HG03457 (cell line): ENCODE results near the gene EVI5.
"Not testable (repeated sequence)": the region's sequence is repeated elsewhere in the genome, so short reads cannot be mapped to it uniquely, and the experiment has no call there.

Source experiments
- ATAC-seq: cut with Tn5 transposase; IDR thresholded peaks from one replicate; pipeline ENCODE4 v1.9.1; 2021; ENCODE audit warnings: moderate number of reproducible peaks; ENCODE audit not compliant: unreplicated experiment

Gene EVI5

DNA sequence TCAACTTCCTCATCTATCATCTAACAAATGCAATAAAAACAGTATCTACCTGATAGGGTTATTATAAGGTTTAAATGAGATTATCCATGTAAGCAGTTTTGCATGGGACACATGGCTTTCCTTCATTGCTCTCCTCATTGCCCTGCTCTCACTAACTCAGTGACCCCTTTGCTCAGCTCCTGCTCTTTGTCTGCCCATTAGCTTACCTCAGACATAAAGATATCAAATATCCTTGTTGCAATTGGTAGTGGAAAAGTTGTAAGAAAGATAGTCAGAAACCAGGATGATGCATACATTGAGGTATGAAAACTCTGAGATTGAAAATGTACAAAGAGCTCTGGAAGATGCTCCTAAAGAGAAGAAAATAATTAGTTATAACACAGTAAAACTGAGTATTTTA lies 89.8 kb downstream of the EVI5 start:
- ATAC-seq, result no peak

DNA sequence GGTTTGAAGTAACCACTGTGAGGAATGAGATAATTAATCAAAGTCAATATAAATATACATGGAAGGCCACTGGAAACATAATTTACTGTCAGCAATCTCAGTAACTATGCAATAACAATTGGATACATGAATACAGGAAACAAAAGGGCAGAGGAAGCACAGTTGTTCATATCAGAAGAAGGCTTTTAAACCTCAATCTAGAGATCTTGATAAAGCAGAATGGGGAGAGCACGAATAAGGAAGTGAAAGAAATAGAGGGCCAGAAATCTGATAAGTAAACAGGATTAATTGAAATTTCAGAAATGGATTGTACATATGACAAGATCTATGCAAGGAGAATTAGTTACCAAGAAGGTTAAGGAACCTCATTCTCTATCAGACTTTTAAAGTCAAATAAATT lies 93.0 kb downstream of the EVI5 start:
- no peak for ATAC-seq

DNA sequence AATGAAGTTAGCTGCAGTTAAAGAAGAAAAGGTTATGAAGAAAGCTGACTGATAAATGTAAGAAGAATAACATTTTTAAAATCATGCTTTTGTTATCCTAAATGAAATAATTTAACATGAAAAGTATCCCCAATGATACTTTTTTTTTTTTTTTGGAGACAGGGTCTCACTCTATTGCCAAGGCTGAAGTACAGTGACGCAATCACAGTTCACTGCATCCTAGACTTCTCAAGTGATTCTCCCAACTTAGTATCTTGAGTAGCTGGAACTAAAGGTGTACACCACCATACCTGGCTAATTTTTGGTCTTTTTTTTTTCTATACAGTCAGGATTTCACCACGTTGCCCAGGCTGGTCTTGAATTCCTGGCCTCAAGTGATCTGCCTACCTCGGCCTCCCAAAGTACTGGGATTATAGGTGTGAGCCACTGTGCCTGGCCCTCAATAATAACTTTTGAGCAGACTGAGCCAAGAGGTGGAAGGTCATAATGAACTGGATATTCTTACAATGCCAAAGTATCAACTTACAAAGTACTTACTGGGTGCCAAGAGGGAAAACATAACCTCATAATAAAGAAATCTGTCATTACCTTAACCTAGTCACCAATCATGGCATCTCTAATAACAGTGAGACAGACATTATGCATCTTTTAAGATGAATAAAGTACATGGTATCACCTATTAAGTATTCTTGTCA lies 94.5 kb downstream of the EVI5 start:
- no peak for ATAC-seq

DNA sequence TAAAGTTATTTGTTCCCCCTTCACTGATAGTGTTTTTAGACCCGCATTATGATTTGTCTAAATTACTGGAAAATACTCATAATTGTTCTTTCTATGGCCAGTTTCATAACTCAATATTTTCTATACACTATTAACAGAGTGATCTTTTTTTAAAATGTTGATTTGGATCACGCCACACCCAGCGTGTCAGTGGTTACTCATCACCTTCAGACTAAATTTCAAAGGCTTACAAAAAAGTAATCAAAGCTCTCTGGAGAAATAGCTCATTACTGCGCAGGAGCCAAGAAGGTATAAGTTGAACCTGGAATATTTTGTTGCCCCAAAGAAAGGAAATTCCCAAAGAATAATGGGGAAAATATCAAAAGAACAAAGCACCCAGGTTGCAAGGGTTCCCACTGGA lies 104.9 kb downstream of the EVI5 start:
- ATAC-seq, result no peak

DNA sequence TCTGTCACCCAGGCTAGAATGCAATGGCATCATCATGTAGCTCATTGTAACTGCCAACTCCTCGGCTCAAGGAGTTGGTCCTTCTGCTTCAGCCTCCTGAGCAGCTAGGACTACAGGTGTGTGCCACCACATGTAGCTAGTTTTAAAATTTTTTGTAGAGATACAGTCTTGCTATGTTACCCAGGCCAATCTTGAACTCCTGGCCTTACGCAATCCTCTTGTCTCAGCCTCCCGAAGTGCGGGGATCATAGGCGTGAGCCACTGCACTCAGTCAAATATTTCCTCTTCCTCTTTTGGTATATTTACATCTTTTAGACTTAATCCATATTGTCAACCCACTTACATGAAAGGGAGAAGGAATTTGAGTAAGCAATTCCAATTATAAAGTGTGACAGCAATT lies 121.1 kb downstream of the EVI5 start:
- ATAC-seq, result no peak

DNA sequence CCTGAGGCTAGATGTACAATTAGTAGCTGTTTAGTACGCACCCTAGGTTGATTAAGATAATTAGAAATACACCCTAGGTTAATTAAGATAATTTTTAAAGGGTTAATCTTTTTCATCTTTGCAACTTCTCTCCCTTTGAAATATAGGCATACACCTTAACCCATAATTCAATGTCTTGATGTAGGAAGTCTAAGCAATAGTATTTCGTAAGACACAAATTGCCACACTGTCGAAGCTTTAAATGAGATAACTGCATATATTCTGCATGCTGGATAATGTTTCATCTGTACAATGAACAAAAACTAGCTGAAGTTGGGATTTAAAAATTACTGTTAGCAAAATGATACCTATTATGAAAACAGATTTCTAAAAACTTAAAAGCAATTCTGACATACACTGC lies 122.9 kb downstream of the EVI5 start:
- ATAC-seq, result no peak

DNA sequence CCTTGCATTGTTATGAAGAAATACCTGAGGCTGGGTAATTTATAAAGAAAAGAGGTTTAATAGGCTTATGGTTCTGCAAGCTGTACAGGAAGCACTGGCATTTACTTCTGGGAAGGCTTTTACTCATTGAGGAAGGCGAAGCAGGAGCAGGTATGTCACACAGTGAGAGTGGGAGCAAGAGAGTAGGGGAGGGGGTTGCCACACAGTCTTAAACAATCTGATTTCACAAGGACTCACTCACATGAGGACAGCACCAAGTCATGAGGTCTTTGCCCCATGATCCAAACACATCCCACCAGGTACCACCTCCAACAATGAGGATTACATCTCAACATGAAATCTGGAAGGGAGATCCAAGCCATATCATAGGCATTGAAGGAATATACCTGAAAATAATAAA lies 127.2 kb downstream of the EVI5 start:
- no peak for ATAC-seq

DNA sequence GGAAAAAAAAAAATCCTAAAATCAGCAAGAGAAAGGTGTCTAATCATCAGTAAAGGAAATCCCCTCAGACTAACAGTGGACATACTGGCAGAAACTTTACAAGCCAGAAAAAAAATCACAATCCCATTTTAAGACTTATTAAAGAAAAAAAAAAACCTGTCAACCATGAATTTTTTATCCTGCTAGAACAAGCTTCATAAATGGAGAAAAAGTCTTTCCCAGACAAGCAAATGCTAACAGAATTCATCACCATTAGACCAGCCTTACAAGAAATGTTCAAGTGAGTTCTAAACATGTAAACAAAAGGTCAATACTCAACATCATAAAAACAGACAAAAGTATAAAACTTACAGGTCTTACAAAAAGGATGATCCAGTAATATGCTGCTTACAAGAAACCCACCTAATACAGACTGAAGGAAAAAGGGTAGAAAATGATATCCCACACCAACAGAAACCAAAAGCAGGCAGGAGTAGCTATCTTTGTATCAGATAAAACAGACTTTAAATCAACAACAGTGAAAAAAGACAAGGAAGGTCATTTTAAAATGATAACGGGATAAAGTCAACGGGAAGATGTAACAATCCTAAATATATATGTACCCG lies 129.6 kb downstream of the EVI5 start:
- ATAC-seq, result no peak

DNA sequence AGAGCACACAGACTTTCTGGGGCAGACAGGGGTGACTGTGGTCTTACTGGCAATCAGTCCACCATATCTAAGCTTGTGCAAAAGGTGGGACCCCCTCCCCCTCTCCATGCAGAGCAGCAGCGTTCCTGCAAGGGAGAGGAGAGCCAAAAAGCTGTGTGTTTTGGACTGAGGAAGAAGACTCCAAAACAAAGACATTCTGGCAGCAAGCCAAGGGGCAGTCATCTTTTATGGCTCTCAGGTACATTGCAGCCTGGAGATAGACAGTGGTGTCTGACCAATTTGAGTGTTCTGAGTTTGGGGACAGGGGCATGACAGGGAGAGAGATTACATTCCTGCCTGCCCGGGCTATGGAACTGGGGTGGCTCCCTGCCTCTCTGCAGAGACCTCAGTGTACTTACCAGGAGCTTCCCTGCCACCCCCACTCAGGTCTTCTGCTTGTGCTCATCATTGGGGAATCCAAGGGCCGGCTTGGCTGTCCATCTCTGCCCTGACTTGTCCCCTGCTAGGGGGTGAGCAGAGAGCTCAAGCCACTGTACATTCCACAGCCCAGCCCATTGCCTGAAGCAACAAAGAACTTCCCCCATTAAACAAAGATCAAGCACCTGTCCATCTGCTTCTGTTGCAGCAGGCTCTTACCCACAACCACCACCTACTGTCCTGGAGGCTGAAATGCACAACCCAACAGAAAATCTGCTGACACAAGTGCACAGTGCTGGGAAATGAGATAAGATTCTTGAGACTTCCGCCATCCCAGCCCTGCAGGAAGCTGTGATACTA lies 131.1 kb downstream of the EVI5 start:
- no peak for ATAC-seq

DNA sequence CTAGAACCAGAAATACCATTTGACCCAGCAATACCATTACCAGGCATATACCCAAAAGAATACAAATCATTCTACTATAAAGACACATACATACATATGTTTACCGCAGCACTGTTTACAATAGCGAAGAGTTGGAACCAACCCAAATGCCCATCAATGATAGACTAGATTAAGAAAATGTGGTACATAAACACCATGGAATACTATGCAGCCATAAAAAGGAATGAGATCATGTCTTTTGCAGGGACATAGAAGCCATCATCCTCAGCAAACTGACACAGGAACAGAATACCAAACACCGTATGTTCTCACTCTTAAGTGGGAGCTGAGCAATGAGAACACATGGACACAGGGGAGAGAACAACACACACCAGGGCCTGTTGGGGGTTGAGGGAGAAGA lies 144.2 kb downstream of the EVI5 start:
- not testable (repeated sequence) for ATAC-seq

DNA sequence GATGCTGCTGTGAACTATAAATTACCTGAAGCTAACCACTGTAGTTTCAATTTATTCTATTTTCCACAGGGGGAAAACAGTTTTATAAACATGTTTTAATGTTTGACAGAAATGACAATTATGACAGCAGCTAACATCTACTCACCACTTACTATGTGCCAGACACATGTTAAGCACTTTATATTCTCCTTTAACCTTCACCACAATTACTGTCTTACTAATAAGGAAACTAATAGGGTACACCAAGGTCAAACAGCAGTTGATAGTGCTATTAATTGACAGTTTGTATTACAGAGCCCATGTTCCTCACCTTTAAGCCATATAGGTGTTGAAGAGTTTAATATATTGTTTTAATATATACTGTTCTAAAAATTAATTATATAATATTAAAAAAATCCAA lies 146.4 kb downstream of the EVI5 start:
- ATAC-seq, result no peak

DNA sequence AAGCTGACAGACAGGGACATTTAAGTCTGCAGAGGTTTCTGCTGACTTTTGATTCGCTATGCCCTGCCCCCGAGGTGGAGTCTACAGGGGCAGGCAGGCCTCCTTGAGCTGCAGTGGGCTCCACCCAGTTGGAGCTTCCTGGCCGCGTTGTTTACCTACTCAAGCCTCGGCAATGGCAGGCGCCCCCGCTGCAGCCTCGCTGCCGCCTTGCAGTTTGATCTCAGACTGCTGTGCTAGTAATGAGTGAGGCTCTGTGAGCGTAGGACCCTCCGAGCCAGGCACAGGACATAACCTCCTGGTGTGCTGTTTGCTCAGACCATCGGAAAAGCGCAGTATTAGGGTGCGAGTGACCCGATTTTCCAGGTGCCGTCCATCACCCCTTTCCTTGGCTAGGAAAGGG lies 149.7 kb downstream of the EVI5 start:
- not testable (repeated sequence) for ATAC-seq

DNA sequence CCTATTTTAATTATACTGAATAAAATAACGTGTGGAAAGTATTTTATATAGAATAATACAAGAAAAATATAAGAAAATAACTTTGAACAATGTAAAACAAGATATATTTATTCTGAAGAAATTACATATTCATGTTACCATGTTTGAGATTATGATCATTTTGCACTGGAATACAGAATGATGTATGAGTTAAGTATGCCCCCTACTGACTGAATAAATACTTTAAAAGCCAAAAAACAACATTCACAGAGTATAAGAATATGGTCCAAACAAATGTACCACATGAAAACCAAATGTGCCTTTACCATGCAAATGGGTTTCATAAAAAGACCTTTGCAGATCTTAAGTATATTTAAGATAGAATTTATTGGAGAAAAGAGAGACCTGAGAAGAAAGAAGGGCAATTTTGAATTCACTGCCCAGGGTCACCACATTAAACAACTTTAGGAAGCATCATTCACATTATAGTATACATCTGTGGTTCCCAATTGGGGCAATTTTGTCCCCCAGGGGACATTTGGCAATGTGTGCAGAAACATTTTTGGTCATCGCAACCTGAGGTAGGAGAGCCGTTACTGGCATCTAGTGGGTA lies 161.6 kb downstream of the EVI5 start:
- no peak for ATAC-seq

DNA sequence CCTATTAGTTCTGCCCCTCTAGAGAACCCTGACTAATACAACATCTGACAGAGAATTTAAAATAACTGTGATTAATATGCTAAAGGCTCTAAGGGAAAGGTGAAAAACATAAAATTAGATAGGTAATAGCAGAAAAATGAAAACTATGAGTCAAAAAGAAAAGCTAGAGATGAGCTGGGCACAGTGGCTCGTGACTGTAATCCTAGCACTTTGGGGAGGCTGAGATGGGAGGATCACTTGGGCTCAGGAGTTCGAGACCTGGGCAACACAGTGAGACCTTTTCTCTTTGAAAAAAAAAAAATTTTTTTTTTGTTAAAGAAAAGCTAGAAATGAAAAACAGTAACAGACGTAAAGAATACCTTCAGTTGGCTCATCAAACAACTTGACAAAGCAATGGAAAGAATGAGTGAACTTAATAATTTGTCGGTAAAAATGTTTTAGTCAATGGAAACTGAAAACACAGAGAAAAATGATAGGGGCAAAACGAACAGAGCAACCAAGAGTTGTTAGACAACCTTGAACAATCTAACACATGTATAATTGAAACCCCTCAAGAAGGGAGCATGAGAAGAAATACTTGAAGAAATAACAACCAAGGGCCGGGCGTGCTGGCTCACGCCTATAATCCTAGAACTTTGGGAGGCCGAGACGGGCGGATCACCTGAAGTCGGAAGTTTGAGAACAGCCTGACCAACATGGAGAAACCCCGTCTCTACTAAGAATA lies 165.3 kb downstream of the EVI5 start:
- no peak for ATAC-seq

DNA sequence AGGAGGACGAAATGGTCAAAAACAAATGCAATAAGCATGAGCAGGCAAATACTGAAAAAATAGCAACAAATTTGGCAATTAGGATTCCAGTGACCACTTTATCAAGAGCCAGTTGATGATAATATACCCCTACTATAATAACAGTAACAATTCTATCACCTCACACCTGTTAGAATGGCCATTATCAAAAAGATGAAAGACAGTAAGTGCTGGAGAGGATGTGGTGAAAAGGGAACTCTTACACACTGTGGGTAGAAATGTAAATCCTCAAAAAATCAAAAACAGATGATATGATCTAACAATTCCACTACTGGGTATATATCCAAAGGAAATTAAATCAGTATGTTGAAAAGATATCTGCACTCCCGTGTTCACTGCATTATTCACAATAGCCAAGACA lies 183.9 kb downstream of the EVI5 start:
- no peak for ATAC-seq

DNA sequence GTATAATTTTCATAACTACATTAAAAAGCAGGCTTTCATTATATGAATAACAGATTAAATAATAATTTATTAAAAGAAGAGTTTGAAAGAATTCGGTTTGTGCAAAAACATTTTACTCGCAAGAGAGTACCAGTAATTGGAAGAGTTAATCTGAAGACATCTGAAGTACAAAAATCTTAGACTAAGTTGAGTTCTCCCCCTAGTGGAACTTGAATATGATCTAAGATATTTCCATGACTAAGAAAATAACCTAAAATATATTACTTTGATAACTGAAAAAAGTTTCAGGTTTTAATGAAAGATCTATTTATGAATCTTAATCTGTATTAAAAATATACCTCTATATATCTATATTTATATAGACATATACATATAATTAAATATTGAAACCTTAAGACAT lies 185.7 kb downstream of the EVI5 start:
- ATAC-seq, result no peak

DNA sequence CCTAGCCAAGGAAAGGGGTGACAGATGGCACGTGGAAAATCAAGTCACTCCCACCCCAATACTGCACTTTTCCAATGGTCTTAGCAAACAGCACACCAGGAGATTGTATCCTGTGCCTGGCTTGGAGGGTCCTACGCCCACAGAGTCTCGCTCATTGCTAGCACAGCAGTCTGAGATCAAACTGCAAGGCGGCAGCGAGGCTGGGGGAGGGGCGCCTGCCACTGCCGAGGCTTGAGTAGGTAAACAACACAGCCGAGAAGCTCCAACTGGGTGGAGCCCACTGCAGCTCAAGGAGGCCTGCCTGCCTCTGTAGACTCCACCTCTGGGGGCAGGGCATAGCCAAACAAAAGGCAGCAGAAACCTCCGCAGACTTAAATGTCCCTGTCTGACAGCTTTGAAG lies 195.5 kb downstream of the EVI5 start:
- ATAC-seq, result not testable (repeated sequence)

DNA sequence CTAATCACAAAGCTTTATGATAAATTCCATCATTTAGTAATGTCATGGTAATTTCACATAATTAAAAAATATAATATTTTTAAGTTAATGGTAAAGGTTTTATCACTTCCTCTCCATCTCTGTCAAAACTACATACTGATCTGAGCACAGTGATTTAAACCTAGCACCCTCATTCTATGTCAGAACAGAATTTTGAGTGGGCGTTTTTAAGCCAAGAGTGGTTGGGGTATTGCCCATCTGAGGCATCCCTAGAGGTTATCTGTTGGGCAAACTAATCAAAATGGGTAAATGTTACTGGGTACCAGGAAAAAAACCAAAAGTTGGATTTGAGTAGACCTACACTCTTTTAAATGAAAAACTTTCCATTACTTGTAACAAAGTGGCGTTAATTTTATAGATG lies 197.5 kb downstream of the EVI5 start:
- no peak for ATAC-seq

DNA sequence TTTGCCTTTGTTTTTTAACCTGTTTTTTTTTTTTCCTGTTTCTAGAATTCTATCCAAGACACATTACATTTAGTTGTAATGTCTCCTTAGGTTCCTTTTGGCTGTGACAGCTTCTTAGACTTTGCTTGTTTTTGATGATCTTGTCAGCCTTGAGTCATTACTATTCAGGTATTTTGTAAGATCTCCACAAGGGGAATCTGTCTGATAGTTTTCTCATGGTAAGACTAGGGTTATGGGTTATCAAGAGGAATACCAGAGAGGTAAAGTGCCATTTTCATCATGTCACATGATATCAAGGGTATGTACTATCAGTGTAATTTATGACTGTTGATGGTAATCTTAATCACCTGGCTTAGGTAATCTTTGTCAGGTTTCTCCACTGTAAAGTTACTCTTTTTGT lies 199.1 kb downstream of the EVI5 start:
- no peak for ATAC-seq

DNA sequence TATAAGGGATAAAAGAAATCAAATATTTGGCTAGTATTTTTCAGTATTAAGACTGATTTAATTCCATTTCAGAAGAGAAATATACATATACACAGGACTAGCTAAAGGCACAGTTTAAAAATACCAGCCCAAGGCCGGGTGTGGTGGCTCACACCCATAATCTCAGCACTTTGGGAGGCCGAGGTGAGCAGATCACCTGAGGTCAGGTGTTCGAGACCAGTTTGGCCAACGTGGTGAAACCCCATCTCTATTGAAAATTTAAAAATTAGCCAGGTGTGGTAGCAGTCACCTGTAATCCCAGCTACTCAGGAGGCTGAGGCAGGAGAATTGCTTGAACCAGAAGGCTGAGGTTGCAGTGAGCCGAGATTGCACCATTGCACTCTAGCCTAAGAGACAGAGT lies 200.1 kb downstream of the EVI5 start:
- ATAC-seq, result not testable (repeated sequence)
